GM12874 (cell line): ENCODE data around the gene MRPL58.

ENCODE experiments used
- TF ChIP-seq, protein P1 (sequence below): IDR thresholded peaks from 2 replicates; pipeline ENCODE4 v1.5.1; 2011; ENCODE audit warnings: low read depth, mild to moderate bottlenecking, control low read depth, low read length, moderate library complexity; ENCODE audit not compliant: insufficient read depth

The MRPL58 gene

DNA sequence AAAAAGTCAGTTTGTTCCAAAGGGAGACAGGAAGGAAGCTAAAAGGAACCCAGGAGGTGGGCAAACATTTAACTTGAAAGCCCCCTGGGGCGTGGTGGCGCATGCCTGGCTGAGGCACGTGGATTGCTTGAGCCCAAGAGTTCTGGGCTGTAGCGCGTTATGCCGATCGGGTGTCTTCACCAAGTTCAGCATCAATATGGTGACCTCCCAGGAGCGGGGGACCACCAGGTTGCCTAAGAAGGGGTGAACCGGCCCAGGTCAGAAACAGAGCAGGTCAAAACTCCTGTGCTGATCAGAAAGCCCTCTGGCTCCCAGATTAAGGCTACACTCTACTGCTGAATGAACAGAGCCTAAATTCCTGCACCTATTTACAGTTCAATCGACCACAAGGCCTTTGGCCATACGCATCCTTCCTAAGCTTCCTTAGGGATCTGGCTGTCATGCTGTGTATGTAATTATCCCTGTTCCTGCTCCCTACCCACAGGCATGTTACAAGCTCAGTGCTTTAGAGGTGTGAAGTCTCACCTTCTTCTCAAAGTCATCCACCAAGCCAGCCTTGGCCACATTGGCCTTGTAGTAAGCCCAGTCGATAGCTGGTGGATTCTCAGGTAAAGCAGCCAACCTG lies 29.3 kb downstream of the MRPL58 start:
- TF ChIP-seq, protein P1, sequence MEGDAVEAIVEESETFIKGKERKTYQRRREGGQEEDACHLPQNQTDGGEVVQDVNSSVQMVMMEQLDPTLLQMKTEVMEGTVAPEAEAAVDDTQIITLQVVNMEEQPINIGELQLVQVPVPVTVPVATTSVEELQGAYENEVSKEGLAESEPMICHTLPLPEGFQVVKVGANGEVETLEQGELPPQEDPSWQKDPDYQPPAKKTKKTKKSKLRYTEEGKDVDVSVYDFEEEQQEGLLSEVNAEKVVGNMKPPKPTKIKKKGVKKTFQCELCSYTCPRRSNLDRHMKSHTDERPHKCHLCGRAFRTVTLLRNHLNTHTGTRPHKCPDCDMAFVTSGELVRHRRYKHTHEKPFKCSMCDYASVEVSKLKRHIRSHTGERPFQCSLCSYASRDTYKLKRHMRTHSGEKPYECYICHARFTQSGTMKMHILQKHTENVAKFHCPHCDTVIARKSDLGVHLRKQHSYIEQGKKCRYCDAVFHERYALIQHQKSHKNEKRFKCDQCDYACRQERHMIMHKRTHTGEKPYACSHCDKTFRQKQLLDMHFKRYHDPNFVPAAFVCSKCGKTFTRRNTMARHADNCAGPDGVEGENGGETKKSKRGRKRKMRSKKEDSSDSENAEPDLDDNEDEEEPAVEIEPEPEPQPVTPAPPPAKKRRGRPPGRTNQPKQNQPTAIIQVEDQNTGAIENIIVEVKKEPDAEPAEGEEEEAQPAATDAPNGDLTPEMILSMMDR, result no peak

DNA sequence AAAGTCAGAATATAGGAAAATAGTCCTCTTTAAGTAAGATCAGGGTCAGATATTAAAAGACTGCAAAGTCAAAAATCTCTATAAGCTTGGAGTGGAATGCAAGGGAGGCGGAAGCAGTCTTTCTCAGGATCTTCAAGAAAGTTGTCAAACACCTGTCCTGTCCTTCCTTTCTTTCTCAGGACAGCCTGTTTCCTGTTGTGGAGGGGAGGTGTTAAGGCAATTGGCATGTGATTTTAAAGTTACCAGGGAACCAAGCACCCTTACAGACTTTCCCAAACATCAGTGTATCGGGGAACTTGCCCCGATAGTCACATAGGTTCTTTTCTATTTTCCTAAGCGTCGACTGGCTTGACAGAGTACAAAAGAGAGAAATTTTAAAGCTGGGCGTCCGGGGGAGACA lies 32.2 kb downstream of the MRPL58 start:
- TF ChIP-seq, protein P1, result no peak

DNA sequence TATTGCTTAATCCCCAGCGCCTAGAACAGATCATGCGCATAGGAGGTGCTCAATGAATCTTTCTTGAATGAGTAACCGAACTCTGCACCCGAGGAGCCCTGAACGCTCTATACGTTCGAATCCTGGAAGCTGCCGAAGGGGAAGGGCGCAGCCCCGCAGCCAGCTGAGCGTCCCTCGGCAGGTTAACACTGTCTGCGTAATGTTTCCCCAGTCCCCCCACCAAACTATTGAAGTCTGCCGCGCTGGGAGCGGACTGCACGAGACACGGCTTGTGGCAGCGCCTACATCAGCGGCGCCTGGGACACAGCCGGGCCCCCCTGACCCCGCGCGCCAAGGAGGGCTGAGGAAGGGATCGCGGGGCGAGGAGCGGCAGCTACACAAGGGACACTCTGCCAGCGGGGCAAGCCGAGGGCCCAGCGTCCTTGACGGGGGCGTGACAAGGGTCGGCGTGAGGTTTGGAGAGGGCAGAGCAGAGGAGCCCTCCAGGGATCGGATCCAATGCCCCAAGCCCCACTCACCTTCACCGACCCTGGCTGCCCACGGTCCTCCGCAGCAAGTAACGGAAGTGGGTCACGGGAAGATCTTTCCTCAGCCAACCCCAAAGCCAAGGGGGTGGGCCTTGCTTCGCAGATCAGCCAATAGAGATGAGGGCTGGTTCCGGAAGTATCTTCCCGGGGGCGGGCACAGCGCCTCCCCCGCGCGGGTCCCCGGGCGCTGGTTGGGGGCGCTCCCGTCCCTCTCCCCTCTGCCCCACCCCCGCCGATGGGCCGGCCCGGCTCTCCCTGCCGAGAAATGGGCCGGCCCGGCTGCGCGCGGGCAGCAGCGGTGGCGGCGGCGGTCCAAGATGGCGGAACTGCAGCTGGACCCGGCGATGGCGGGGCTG lies 34.2 kb downstream of the MRPL58 start, which contains the start of the genes ATP5PD and KCTD2:
Gene ATP5PD (minus strand): TSS at position 563 of the 883 bp plus-strand sequence. CDS start 4,319 bp downstream, outside the sequence.
Gene KCTD2 (plus strand): TSS at position 819 of the 883 bp plus-strand sequence. CDS start 26 bp downstream, at position 845.
- TF ChIP-seq, protein P1, result no peak

DNA sequence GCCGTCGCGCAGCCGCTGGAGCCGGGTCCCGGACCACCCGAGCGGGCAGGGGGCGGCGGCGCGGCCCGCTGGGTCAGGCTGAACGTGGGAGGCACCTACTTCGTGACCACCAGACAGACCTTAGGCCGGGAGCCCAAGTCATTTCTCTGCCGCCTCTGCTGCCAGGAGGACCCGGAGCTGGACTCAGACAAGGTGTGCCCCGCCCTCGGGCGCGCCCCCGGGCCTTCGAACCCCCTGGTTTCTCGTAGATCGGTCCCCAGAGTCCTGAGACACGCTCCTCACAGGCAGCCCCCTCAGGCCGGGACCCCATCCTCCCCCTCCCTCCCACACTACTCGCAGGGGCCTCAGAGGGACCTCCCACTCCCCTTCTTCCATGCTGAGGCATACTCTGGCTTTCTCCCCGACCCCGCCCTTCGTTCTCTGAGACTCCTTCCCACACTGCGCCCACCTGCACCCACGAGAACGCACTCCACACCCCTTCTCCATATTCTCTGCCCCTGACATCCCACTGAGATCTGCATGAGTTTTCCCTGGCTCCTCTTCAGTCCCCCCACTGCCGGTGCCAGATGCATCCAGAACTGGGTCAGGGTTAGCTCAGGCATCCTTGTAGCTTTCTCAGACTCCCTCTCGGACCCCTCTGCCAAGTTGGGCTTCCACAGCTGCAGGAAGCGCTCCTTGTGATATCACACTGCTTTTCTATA lies 35.1 kb downstream of the MRPL58 start:
- TF ChIP-seq, protein P1, result no peak

DNA sequence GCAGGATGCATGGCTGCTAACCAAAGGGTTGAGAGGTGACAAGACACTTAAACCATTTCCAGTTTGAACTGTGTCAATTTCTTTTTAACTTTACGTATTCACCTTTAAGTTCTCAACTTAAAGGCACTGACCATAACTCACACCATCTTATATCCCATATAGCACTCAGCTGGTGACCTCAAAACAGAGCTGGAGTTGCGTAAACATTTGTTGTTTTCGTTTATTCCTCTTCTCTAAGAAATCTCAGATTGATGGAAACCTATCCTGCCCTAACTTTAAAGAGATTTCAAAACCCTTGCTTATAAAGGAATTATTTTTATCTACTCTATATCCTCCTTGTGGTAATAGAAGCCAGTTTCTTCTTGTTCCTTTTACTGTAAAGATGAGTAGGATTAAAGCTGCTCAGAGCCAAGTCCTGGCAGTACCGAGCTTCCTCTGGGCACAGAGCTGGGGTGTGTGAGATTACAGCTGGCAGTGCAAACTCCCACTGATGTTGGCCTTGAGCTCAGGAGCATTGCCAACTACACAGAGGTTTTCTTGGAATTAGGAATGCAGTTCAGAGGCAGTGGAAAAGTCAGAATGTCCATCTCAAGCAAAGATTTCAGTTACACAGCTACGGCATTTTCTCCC lies 35.9 kb downstream of the MRPL58 start:
- TF ChIP-seq, protein P1, result no peak

DNA sequence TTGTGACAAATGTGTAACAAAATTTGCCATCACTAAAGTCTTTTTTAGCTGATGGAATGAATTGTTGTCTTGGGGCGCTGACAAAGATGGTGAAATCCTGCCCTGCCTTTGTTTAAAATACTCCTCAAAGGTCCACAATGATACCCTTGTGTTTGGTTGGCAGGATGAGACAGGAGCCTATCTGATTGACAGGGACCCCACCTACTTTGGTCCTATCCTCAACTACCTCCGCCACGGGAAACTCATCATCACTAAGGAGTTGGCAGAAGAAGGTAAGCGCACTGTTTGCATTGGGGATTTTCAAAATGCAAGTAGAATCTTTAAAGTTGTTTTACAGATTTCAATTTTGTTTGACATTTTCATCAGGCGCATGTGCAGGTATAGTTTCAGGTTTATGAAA lies 36.6 kb downstream of the MRPL58 start:
- TF ChIP-seq, protein P1, result no peak
